ENCODE results near the gene MPRIP. TPM values are rescaled to one million over a fixed set of nuclear protein-coding genes. Genes with fewer than 3 reads are reported as not detected.

MPRIP gene
- total RNA-seq, 1 experiment from 2014 or later, result 1,274 TPM

- no peaks in the 10 kb centered on the region for H3K9me3 ChIP-seq (ENCODE audit: low read length)
- intact Hi-C loops (cut with micrococcal nuclease), result no loop called here
- ChIA-PET CTCF (no interaction called here), POLR2A (ENCODE audit: unreplicated experiment) (no interaction called here)
- no peaks in the 10 kb centered on the region for H3K79me2 ChIP-seq (ENCODE audit: low read length)
- no peak overlapping the region for H2AFZ ChIP-seq (ENCODE audit: low read length)
- no peaks in the 10 kb centered on the region for H3F3A ChIP-seq (ENCODE audit: low read length, unreplicated experiment)
- no TSS peak for BruUV-seq (replicated peaks)
- H3K4me3 ChIP-seq (ENCODE audit: low read length), result no peak overlapping the region
- no peak overlapping the region for H3K9ac ChIP-seq (ENCODE audit: low read length)
- no peak overlapping the region for H3K27ac ChIP-seq (ENCODE audit: low read length)
- DNase-seq (no peak), ATAC-seq (no peak)
- TF ChIP-seq CTCF (conservative IDR thresholded peaks at IDR 0.05; ENCODE audit: low read depth, low read length) (no peak), EZH2phosphoT487 (IDR thresholded peaks at IDR 0.05; ENCODE audit: borderline replicate concordance, low read length) (no peak), EZH2 (IDR thresholded peaks at IDR 0.05; ENCODE audit: low read length, unreplicated experiment) (no peak)
- H3K9me2 ChIP-seq (replicated peaks; ENCODE audit: low read length), result no peaks in the 10 kb centered on the region
- no peaks in the 10 kb centered on the region for H3K4me1 ChIP-seq (ENCODE audit: insufficient read depth, low read length)
- H4K20me1 ChIP-seq (ENCODE audit: low read length), result no peaks in the 10 kb centered on the region
- no peak overlapping the region for H3K4me2 ChIP-seq (ENCODE audit: low read length)
- no peaks in the 10 kb centered on the region for H3K27me3 ChIP-seq (ENCODE audit: low read length)
- H3K36me3 ChIP-seq (ENCODE audit: low read depth, low read length), result peaks cover 59% of the 10 kb centered on the region
These were observed 178.3 kb downstream of the MPRIP start for GRCh38 chr17:17220529-17220928.

- no peaks in the 10 kb centered on the region for H3K9me3 ChIP-seq (ENCODE audit: low read length)
- ChIA-PET CTCF (no interaction called here), POLR2A (ENCODE audit: unreplicated experiment) (no interaction called here)
- H3K27ac ChIP-seq (ENCODE audit: low read length), result no peak overlapping the region
- intact Hi-C loops (cut with micrococcal nuclease), result no loop called here
- TF ChIP-seq EZH2phosphoT487 (IDR thresholded peaks at IDR 0.05; ENCODE audit: borderline replicate concordance, low read length), result no peak
- no peak for TF ChIP-seq CTCF (conservative IDR thresholded peaks at IDR 0.05; ENCODE audit: low read depth, low read length)
- no peak for TF ChIP-seq EZH2 (IDR thresholded peaks at IDR 0.05; ENCODE audit: low read length, unreplicated experiment)
- H3K9ac ChIP-seq (ENCODE audit: low read length), result no peak overlapping the region
- no peaks in the 10 kb centered on the region for H3K4me1 ChIP-seq (ENCODE audit: insufficient read depth, low read length)
- H2AFZ ChIP-seq (ENCODE audit: low read length), result no peak overlapping the region
- H3K79me2 ChIP-seq (ENCODE audit: low read length), result no peaks in the 10 kb centered on the region
- no peaks in the 10 kb centered on the region for H3K9me2 ChIP-seq (replicated peaks; ENCODE audit: low read length)
- H3F3A ChIP-seq (ENCODE audit: low read length, unreplicated experiment), result no peaks in the 10 kb centered on the region
- DNase-seq, result no peak
- no peaks in the 10 kb centered on the region for H3K27me3 ChIP-seq (ENCODE audit: low read length)
- H4K20me1 ChIP-seq (ENCODE audit: low read length), result no peaks in the 10 kb centered on the region
- no peak overlapping the region for H3K4me3 ChIP-seq (ENCODE audit: low read length)
- H3K36me3 ChIP-seq (ENCODE audit: low read depth, low read length), result peaks cover 67% of the 10 kb centered on the region
- no peak overlapping the region for H3K4me2 ChIP-seq (ENCODE audit: low read length)
- no TSS peak for BruUV-seq (replicated peaks)
- ATAC-seq, result no peak
These were observed 179.1 kb downstream of the MPRIP start for GRCh38 chr17:17221329-17221728.

- ATAC-seq (no peak), DNase-seq (no peak)
- BruUV-seq (replicated peaks), result no TSS peak
- Histone ChIP-seq H3K4me2 (ENCODE audit: low read length) (no peak overlapping the region), H4K20me1 (ENCODE audit: low read length) (no peaks in the 10 kb centered on the region), H2AFZ (ENCODE audit: low read length) (no peak overlapping the region), H3F3A (ENCODE audit: low read length, unreplicated experiment) (no peaks in the 10 kb centered on the region), H3K79me2 (ENCODE audit: low read length) (no peaks in the 10 kb centered on the region), H3K27me3 (ENCODE audit: low read length) (no peaks in the 10 kb centered on the region), H3K4me1 (ENCODE audit: insufficient read depth, low read length) (no peaks in the 10 kb centered on the region), H3K9ac (ENCODE audit: low read length) (no peak overlapping the region), H3K9me2 (replicated peaks; ENCODE audit: low read length) (no peaks in the 10 kb centered on the region), H3K9me3 (ENCODE audit: low read length) (no peaks in the 10 kb centered on the region), H3K27ac (ENCODE audit: low read length) (no peak overlapping the region), H3K36me3 (ENCODE audit: low read depth, low read length) (peaks cover 68% of the 10 kb centered on the region), H3K4me3 (ENCODE audit: low read length) (no peak overlapping the region)
- intact Hi-C loops (cut with micrococcal nuclease), result no loop called here
- TF ChIP-seq EZH2 (IDR thresholded peaks at IDR 0.05; ENCODE audit: low read length, unreplicated experiment) (no peak), EZH2phosphoT487 (IDR thresholded peaks at IDR 0.05; ENCODE audit: borderline replicate concordance, low read length) (no peak), CTCF (conservative IDR thresholded peaks at IDR 0.05; ENCODE audit: low read depth, low read length) (no peak)
- ChIA-PET CTCF (no interaction called here), POLR2A (ENCODE audit: unreplicated experiment) (no interaction called here)
These were observed 181.5 kb downstream of the MPRIP start for GRCh38 chr17:17223736-17224135.
